ENCODE results near the gene SLC27A1. TPM values are rescaled to one million over a fixed set of nuclear protein-coding genes. Genes with fewer than 3 reads are reported as not detected.

Gene SLC27A1
- total and polyA plus RNA-seq, 2 donors: 2.0 to 11.9 TPM

GRCh38 chr19:17527326-17527725 lies 57.0 kb downstream of the SLC27A1 start:
- peaks cover 19 to 62% of the 10 kb centered on the region in 2 donors for H3K4me1 ChIP-seq (ENCODE audit: control insufficient read depth in 2 of 2, insufficient read depth in 2 of 2, low read length in 2 of 2)
- no peak overlapping the region for H3K4me3 ChIP-seq (ENCODE audit: low read length in 2 of 2)
- H3K27me3 ChIP-seq (ENCODE audit: control insufficient read depth in 2 of 2, insufficient read depth in 1 of 2, low read length in 1 of 2): no peaks in the 10 kb centered on the region
- H3K27ac ChIP-seq (ENCODE audit: low read depth in 1 of 2, low read length in 1 of 2): no peak overlapping the region
- H3K36me3 ChIP-seq (ENCODE audit: control insufficient read depth in 2 of 2, insufficient read depth in 2 of 2, low read length in 1 of 2): peaks cover 0 to 2% of the 10 kb centered on the region in 2 donors
- peaks cover 0 to 19% of the 10 kb centered on the region in 2 donors for H3K9me3 ChIP-seq (ENCODE audit: control insufficient read depth in 2 of 2, insufficient read depth in 1 of 2, low read length in 1 of 2)
- 45% methylated on average over 10 of the region's 10 CpGs for WGBS
- no peak for DNase-seq (ENCODE audit: low read depth in 6 of 9, low spot score in 9 of 9)

GRCh38 chr19:17528610-17529009 lies 58.3 kb downstream of the SLC27A1 start:
- no peak overlapping the region for H3K27ac ChIP-seq (ENCODE audit: low read depth in 1 of 2, low read length in 1 of 2)
- WGBS: 98% methylated on average over 3 of the region's 3 CpGs
- no peak for DNase-seq (ENCODE audit: low read depth in 6 of 9, low spot score in 9 of 9)
- peaks cover 0 to 19% of the 10 kb centered on the region in 2 donors for H3K9me3 ChIP-seq (ENCODE audit: control insufficient read depth in 2 of 2, insufficient read depth in 1 of 2, low read length in 1 of 2)
- peaks cover 12 to 49% of the 10 kb centered on the region in 2 donors for H3K4me1 ChIP-seq (ENCODE audit: control insufficient read depth in 2 of 2, insufficient read depth in 2 of 2, low read length in 2 of 2)
- no peak overlapping the region for H3K4me3 ChIP-seq (ENCODE audit: low read length in 2 of 2)
- H3K27me3 ChIP-seq (ENCODE audit: control insufficient read depth in 2 of 2, insufficient read depth in 1 of 2, low read length in 1 of 2): no peaks in the 10 kb centered on the region
- peaks cover 0 to 2% of the 10 kb centered on the region in 2 donors for H3K36me3 ChIP-seq (ENCODE audit: control insufficient read depth in 2 of 2, insufficient read depth in 2 of 2, low read length in 1 of 2)

- H3K4me1 ChIP-seq (ENCODE audit: control insufficient read depth in 2 of 2, insufficient read depth in 2 of 2, low read length in 2 of 2): peaks cover 7 to 42% of the 10 kb centered on the region in 2 donors
- no peak overlapping the region for H3K4me3 ChIP-seq (ENCODE audit: low read length in 2 of 2)
- H3K36me3 ChIP-seq (ENCODE audit: control insufficient read depth in 2 of 2, insufficient read depth in 2 of 2, low read length in 1 of 2): peaks cover 0 to 2% of the 10 kb centered on the region in 2 donors
- H3K27me3 ChIP-seq (ENCODE audit: control insufficient read depth in 2 of 2, insufficient read depth in 1 of 2, low read length in 1 of 2): no peaks in the 10 kb centered on the region
- WGBS: 92% methylated on average over 8 of the region's 8 CpGs
- no peak overlapping the region for H3K27ac ChIP-seq (ENCODE audit: low read depth in 1 of 2, low read length in 1 of 2)
- no peak for DNase-seq (ENCODE audit: low read depth in 6 of 9, low spot score in 9 of 9)
- H3K9me3 ChIP-seq (ENCODE audit: control insufficient read depth in 2 of 2, insufficient read depth in 1 of 2, low read length in 1 of 2): peaks cover 0 to 11% of the 10 kb centered on the region in 2 donors
These were observed 59.2 kb downstream of the SLC27A1 start for GRCh38 chr19:17529239-17530158.

GRCh38 chr19:17530586-17530985 lies 60.3 kb downstream of the SLC27A1 start:
- Histone ChIP-seq H3K4me3 (ENCODE audit: low read length in 2 of 2) (no peak overlapping the region), H3K27me3 (ENCODE audit: control insufficient read depth in 2 of 2, insufficient read depth in 1 of 2, low read length in 1 of 2) (no peaks in the 10 kb centered on the region), H3K27ac (ENCODE audit: low read depth in 1 of 2, low read length in 1 of 2) (no peak overlapping the region), H3K9me3 (ENCODE audit: control insufficient read depth in 2 of 2, insufficient read depth in 1 of 2, low read length in 1 of 2) (peaks cover 0 to 6% of the 10 kb centered on the region in 2 donors), H3K4me1 (ENCODE audit: control insufficient read depth in 2 of 2, insufficient read depth in 2 of 2, low read length in 2 of 2) (peaks cover 7 to 33% of the 10 kb centered on the region in 2 donors), H3K36me3 (ENCODE audit: control insufficient read depth in 2 of 2, insufficient read depth in 2 of 2, low read length in 1 of 2) (no peaks in the 10 kb centered on the region)
- WGBS: 77% methylated on average over 8 of the region's 8 CpGs
- peak in 2 of 9 donors; percentile 41 to 49 for DNase-seq (ENCODE audit: low read depth in 6 of 9, low spot score in 9 of 9)

DNA sequence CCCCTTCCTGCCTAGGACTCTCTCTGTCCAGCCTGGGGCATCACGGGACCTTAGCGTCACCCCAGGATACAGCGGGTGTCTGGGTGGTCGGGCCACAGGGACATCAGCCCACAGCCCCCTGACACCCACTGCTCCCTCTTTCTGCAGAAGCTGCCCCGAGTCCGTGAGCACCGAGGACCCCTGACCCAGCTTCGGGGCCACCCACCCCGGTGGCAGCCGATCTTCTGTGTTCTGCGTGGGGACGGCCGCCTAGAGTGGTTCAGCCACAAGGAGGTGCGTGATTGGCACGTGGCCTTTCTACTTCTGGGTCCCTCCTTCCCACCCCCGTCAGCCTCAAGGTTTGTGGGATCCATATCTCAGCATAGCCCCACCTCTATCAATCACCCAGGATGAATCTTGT lies 61.8 kb downstream of the SLC27A1 start:
- Histone ChIP-seq H3K27ac (ENCODE audit: low read depth in 1 of 2, low read length in 1 of 2) (no peak overlapping the region), H3K9me3 (ENCODE audit: control insufficient read depth in 2 of 2, insufficient read depth in 1 of 2, low read length in 1 of 2) (peaks cover 0 to 6% of the 10 kb centered on the region in 2 donors), H3K4me3 (ENCODE audit: low read length in 2 of 2) (no peak overlapping the region), H3K4me1 (ENCODE audit: control insufficient read depth in 2 of 2, insufficient read depth in 2 of 2, low read length in 2 of 2) (peaks cover 1 to 22% of the 10 kb centered on the region in 2 donors), H3K36me3 (ENCODE audit: control insufficient read depth in 2 of 2, insufficient read depth in 2 of 2, low read length in 1 of 2) (no peaks in the 10 kb centered on the region), H3K27me3 (ENCODE audit: control insufficient read depth in 2 of 2, insufficient read depth in 1 of 2, low read length in 1 of 2) (no peaks in the 10 kb centered on the region)
- 97% methylated on average over 16 of the region's 16 CpGs for WGBS
- DNase-seq (ENCODE audit: low read depth in 6 of 9, low spot score in 9 of 9): no peak

DNA sequence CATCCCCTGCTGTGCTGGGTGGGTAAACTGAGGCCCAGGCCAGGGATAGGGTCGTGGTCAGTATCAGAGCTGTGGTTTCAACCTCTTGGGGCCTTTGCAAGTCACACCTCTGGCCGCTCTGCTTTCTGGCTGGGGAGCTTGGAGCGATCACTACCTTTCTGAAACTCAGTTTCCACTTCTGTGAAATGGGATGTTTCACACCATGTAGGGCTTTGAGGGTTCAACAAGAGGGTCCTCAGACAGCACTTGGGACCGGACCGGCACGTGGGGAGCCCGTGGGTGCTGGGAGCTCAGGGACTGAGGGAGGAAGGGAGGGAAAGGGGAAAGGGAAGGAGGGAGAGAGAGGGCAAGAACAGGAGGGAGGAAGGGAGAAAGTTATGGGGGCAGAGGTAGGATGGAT lies 62.2 kb downstream of the SLC27A1 start:
- H3K36me3 ChIP-seq (ENCODE audit: control insufficient read depth in 2 of 2, insufficient read depth in 2 of 2, low read length in 1 of 2): no peaks in the 10 kb centered on the region
- 90% methylated on average over 7 of the region's 7 CpGs for WGBS
- no peak overlapping the region for H3K27ac ChIP-seq (ENCODE audit: low read depth in 1 of 2, low read length in 1 of 2)
- no peak for DNase-seq (ENCODE audit: low read depth in 6 of 9, low spot score in 9 of 9)
- peaks cover 0 to 6% of the 10 kb centered on the region in 2 donors for H3K9me3 ChIP-seq (ENCODE audit: control insufficient read depth in 2 of 2, insufficient read depth in 1 of 2, low read length in 1 of 2)
- no peaks in the 10 kb centered on the region for H3K27me3 ChIP-seq (ENCODE audit: control insufficient read depth in 2 of 2, insufficient read depth in 1 of 2, low read length in 1 of 2)
- peaks cover 0 to 18% of the 10 kb centered on the region in 2 donors for H3K4me1 ChIP-seq (ENCODE audit: control insufficient read depth in 2 of 2, insufficient read depth in 2 of 2, low read length in 2 of 2)
- no peak overlapping the region for H3K4me3 ChIP-seq (ENCODE audit: low read length in 2 of 2)

DNA sequence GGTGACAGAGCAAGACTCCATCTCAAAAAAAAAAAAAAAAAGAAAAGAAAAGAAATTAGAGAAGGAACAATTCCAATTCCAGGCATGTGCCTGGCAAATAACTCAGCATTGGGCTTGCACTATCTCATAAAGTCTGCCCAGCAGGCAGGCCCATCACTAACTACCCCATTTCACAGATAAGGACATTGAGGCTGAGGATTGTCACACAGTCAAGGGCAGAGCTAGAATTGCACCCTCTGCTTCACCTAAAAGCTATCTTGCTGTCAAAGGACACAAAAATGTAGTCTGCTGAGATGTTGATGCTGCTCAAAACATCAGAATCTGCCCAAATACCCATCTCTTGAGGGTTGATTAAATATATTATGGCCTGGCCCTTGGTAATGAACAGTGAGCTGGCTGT lies 64.4 kb downstream of the SLC27A1 start:
- H3K4me1 ChIP-seq (ENCODE audit: control insufficient read depth in 2 of 2, insufficient read depth in 2 of 2, low read length in 2 of 2): peaks cover 6 to 24% of the 10 kb centered on the region in 2 donors
- no peak for DNase-seq (ENCODE audit: low read depth in 6 of 9, low spot score in 9 of 9)

GRCh38 chr19:17536955-17537354 lies 66.6 kb downstream of the SLC27A1 start:
- Histone ChIP-seq H3K36me3 (ENCODE audit: control insufficient read depth in 2 of 2, insufficient read depth in 2 of 2, low read length in 1 of 2) (no peaks in the 10 kb centered on the region), H3K4me3 (ENCODE audit: low read length in 2 of 2) (no peak overlapping the region), H3K9me3 (ENCODE audit: control insufficient read depth in 2 of 2, insufficient read depth in 1 of 2, low read length in 1 of 2) (peaks cover 0 to 8% of the 10 kb centered on the region in 2 donors), H3K27ac (ENCODE audit: low read depth in 1 of 2, low read length in 1 of 2) (no peak overlapping the region), H3K4me1 (ENCODE audit: control insufficient read depth in 2 of 2, insufficient read depth in 2 of 2, low read length in 2 of 2) (peaks cover 6 to 12% of the 10 kb centered on the region in 2 donors), H3K27me3 (ENCODE audit: control insufficient read depth in 2 of 2, insufficient read depth in 1 of 2, low read length in 1 of 2) (peaks cover 3 to 18% of the 10 kb centered on the region in 2 donors)
- DNase-seq (ENCODE audit: low read depth in 6 of 9, low spot score in 9 of 9): no peak
- 93% methylated on average over 6 of the region's 6 CpGs for WGBS

More for the DNA sequence above, 64.4 kb downstream of the SLC27A1 start:
- Histone ChIP-seq H3K4me3 (ENCODE audit: low read length in 2 of 2) (no peak overlapping the region), H3K27ac (ENCODE audit: low read depth in 1 of 2, low read length in 1 of 2) (no peak overlapping the region), H3K9me3 (ENCODE audit: control insufficient read depth in 2 of 2, insufficient read depth in 1 of 2, low read length in 1 of 2) (peaks cover 0 to 4% of the 10 kb centered on the region in 2 donors), H3K27me3 (ENCODE audit: control insufficient read depth in 2 of 2, insufficient read depth in 1 of 2, low read length in 1 of 2) (peaks cover 3 to 15% of the 10 kb centered on the region in 2 donors), H3K36me3 (ENCODE audit: control insufficient read depth in 2 of 2, insufficient read depth in 2 of 2, low read length in 1 of 2) (no peaks in the 10 kb centered on the region)

GRCh38 chr19:17538684-17539237 lies 68.4 kb downstream of the SLC27A1 start:
- WGBS: 18% methylated on average over 13 of the region's 13 CpGs
- H3K9me3 ChIP-seq (ENCODE audit: control insufficient read depth in 2 of 2, insufficient read depth in 1 of 2, low read length in 1 of 2): peaks cover 0 to 11% of the 10 kb centered on the region in 2 donors
- no peak for DNase-seq (ENCODE audit: low read depth in 6 of 9, low spot score in 9 of 9)
- H3K36me3 ChIP-seq (ENCODE audit: control insufficient read depth in 2 of 2, insufficient read depth in 2 of 2, low read length in 1 of 2): no peaks in the 10 kb centered on the region
- H3K27ac ChIP-seq (ENCODE audit: low read depth in 1 of 2, low read length in 1 of 2): no peak overlapping the region
- peaks cover 3 to 18% of the 10 kb centered on the region in 2 donors for H3K27me3 ChIP-seq (ENCODE audit: control insufficient read depth in 2 of 2, insufficient read depth in 1 of 2, low read length in 1 of 2)
- peaks cover 6 to 12% of the 10 kb centered on the region in 2 donors for H3K4me1 ChIP-seq (ENCODE audit: control insufficient read depth in 2 of 2, insufficient read depth in 2 of 2, low read length in 2 of 2)
- peak overlapping the region; percentile 39 to 46 for H3K4me3 ChIP-seq (ENCODE audit: low read length in 2 of 2)
